ENCODE measurements around the gene MMP11.

GRCh38 chr22:23745791-23746190 lies 26.9 kb upstream of the MMP11 start:
- TF ChIP-seq, protein P1, sequence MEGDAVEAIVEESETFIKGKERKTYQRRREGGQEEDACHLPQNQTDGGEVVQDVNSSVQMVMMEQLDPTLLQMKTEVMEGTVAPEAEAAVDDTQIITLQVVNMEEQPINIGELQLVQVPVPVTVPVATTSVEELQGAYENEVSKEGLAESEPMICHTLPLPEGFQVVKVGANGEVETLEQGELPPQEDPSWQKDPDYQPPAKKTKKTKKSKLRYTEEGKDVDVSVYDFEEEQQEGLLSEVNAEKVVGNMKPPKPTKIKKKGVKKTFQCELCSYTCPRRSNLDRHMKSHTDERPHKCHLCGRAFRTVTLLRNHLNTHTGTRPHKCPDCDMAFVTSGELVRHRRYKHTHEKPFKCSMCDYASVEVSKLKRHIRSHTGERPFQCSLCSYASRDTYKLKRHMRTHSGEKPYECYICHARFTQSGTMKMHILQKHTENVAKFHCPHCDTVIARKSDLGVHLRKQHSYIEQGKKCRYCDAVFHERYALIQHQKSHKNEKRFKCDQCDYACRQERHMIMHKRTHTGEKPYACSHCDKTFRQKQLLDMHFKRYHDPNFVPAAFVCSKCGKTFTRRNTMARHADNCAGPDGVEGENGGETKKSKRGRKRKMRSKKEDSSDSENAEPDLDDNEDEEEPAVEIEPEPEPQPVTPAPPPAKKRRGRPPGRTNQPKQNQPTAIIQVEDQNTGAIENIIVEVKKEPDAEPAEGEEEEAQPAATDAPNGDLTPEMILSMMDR (IDR thresholded peaks at IDR 0.05; ENCODE audit: insufficient read depth, low read length), result no peak
- no peak for TF ChIP-seq REST (IDR thresholded peaks at IDR 0.05; ENCODE audit: insufficient replicate concordance, low read depth)
- TF ChIP-seq POLR2AphosphoS5 (IDR thresholded peaks at IDR 0.05; ENCODE audit: low read depth), result no peak

All from HL-60 (cell line).